CD4-positive, alpha-beta T cell (primary cell): ENCODE measurements around the gene JCAD. TPM values are rescaled to one million over a fixed set of nuclear protein-coding genes. Genes with fewer than 3 reads are reported as not detected.

Experiments used
- ATAC-seq: fragments of 200-7000 bp; cut with Tn5 transposase; one replicate; pipeline ENCODE4 v1.10.0; 2022; ENCODE audit warnings: mild to moderate bottlenecking; ENCODE audit not compliant: poor library complexity
- CTCF ChIA-PET: fragments of 350-600 bp; sonication (Branson Sonifier 250); formaldehyde crosslinking; loops from one replicate; lab custom pipeline; 2021; ENCODE audit warnings: antibody characterized with exemption, inconsistent platforms; lab: Charles Lee
- POLR2A ChIA-PET: fragments of 350-600 bp; sonication (Branson Sonifier 250); formaldehyde crosslinking; loops from one replicate; lab custom pipeline; 2021; ENCODE audit warnings: antibody characterized with exemption, inconsistent platforms; lab: Charles Lee
- DNase-seq, 14 experiments: peaks; one replicate each; pipeline ENCODE4 v3.0.0-alpha.2; 2013 to 2020; ENCODE audit warnings: mixed read lengths in 2 of 14
- H3K27ac ChIP-seq, 2 donors: one replicate each; pipeline versions ENCODE4 v1.5.1 to v1.7.0; 2013; ENCODE audit warnings: low read length in 2 of 2, low read depth in 1 of 2, mild to moderate bottlenecking in 1 of 2
- H3K27me3 ChIP-seq, 2 experiments: 1 replicate in 1 of 2; 2 replicates in 1 of 2; pipeline versions ENCODE4 v1.6.1 to v1.7.0; 2013; ENCODE audit warnings: low read length in 2 of 2, control low read depth in 1 of 2, mild to moderate bottlenecking in 1 of 2, moderate library complexity in 1 of 2; ENCODE audit not compliant: insufficient read depth in 2 of 2, control insufficient read depth in 1 of 2
- H3K36me3 ChIP-seq: one replicate; pipeline ENCODE4 v1.6.1; 2013; ENCODE audit warnings: low read length, control low read depth; ENCODE audit not compliant: insufficient read depth
- H3K4me1 ChIP-seq: one replicate; pipeline ENCODE4 v1.6.1; 2013; ENCODE audit warnings: low read length, control low read depth; ENCODE audit not compliant: insufficient read depth
- H3K4me3 ChIP-seq: one replicate; pipeline ENCODE4 v1.5.1; 2013; ENCODE audit warnings: mild to moderate bottlenecking, low read length, moderate library complexity
- H3K9me3 ChIP-seq, 2 experiments: 1 replicate in 1 of 2; 2 replicates in 1 of 2; pipeline versions ENCODE4 v1.6.1 to v1.7.0; 2013; ENCODE audit warnings: low read length in 2 of 2, mild to moderate bottlenecking in 2 of 2, control low read depth in 1 of 2, moderate library complexity in 1 of 2; ENCODE audit not compliant: control insufficient read depth in 1 of 2, insufficient read depth in 1 of 2
- H3K27ac Mint-ChIP-seq: one replicate; pipeline ENCODE4 v1.8.0; 2020; ENCODE audit warnings: mixed read lengths
- H3K27me3 Mint-ChIP-seq: one replicate; pipeline ENCODE4 v1.8.0; 2021; ENCODE audit warnings: mixed read lengths
- H3K36me3 Mint-ChIP-seq: one replicate; pipeline ENCODE4 v1.8.0; 2021; ENCODE audit warnings: low read depth, mixed read lengths
- H3K4me1 Mint-ChIP-seq: one replicate; pipeline ENCODE4 v1.8.0; 2021; ENCODE audit warnings: low read depth, mixed read lengths
- H3K4me3 Mint-ChIP-seq: one replicate; pipeline ENCODE4 v1.8.0; 2020; ENCODE audit warnings: mild to moderate bottlenecking, mixed read lengths
- H3K9me3 Mint-ChIP-seq: one replicate; pipeline ENCODE4 v1.8.0; 2020; ENCODE audit warnings: mixed read lengths
- CTCF ChIP-seq: fragments of 200-600 bp; IDR thresholded peaks from one replicate; pipeline ENCODE4 v1.8.0; 2022; ENCODE audit warnings: antibody characterized with exemption, mild to moderate bottlenecking
- intact Hi-C, 2 experiments: fragments of 100-400 bp; cut with DNase I in 1 of 2; cut with micrococcal nuclease in 1 of 2; formaldehyde crosslinking; loops; one replicate each; pipeline versions ENCODE4 v1.15.1 to v1.9.0; 2023 to 2025; cut with DNase I, micrococcal nuclease
- total RNA-seq, 174 experiments: library from RNA in 2 of 174; stranded (reverse) in 2 of 174; gene quantifications; one replicate each; pipeline ENCODE4 v1.2.3 and lab custom pipeline; 2021 to 2026

The JCAD gene
- total RNA-seq, 2 experiments from 2014 or later = not detected

DNA sequence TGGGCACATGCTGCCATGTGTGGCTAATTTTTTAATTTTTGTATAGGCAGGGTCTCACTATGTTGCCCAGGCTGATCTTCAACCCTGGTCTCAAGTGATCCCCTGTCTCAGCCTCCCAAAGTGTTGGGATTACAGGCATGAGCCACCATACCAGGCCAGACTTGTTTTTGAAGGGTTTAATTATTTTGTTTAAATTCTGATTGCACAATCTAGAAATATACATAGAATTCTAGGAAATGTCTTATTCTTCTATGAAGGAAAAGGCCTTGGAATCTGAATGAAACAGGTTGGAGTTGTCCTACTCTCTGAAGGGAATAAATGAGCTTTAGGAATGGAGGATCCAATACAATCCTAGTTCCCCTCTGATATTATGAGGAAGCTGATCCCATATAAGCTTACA lies 15.5 kb upstream of the JCAD start:
- Mint-ChIP-seq H3K4me1 (no peaks in the 10 kb centered on the region), H3K36me3 (no peaks in the 10 kb centered on the region), H3K27ac (no peak overlapping the region), H3K4me3 (no peak overlapping the region), H3K27me3 (peaks cover 53% of the 10 kb centered on the region), H3K9me3 (no peaks in the 10 kb centered on the region)
- ChIA-PET POLR2A (no interaction called here), CTCF (no interaction called here)
- no peak for ATAC-seq
- no peak overlapping the region for H3K4me3 ChIP-seq
- TF ChIP-seq CTCF = no peak
- H3K36me3 ChIP-seq = no peaks in the 10 kb centered on the region
- DNase-seq = no peak
- H3K27me3 ChIP-seq = peaks cover 3 to 9% of the 10 kb centered on the region in 2 experiments
- no peaks in the 10 kb centered on the region for H3K4me1 ChIP-seq
- no peak overlapping the region for H3K27ac ChIP-seq
- intact Hi-C loops = no loop called here
- no peaks in the 10 kb centered on the region for H3K9me3 ChIP-seq

GRCh38 chr10:30074090-30074489 lies 14.7 kb upstream of the JCAD start:
- ATAC-seq = no peak

GRCh38 chr10:30073767-30074060 lies 14.3 kb upstream of the JCAD start:
- no peaks in the 10 kb centered on the region for H3K36me3 Mint-ChIP-seq
- no peak for TF ChIP-seq CTCF
- Histone ChIP-seq H3K4me1 (no peaks in the 10 kb centered on the region), H3K9me3 (no peaks in the 10 kb centered on the region), H3K36me3 (no peaks in the 10 kb centered on the region), H3K27me3 (peaks cover 3 to 9% of the 10 kb centered on the region in 2 experiments), H3K27ac (no peak overlapping the region), H3K4me3 (no peak overlapping the region)
- CTCF ChIA-PET = no interaction called here
- H3K4me1 Mint-ChIP-seq = no peaks in the 10 kb centered on the region
- H3K9me3 Mint-ChIP-seq = no peaks in the 10 kb centered on the region
- H3K4me3 Mint-ChIP-seq = no peak overlapping the region
- DNase-seq (no peak), ATAC-seq (no peak)
- intact Hi-C loops = no loop called here
- POLR2A ChIA-PET = no interaction called here
- H3K27ac Mint-ChIP-seq = no peak overlapping the region
- peaks cover 53% of the 10 kb centered on the region for H3K27me3 Mint-ChIP-seq

More at GRCh38 chr10:30074090-30074489, 14.7 kb upstream of the JCAD start:
- H3K4me3 Mint-ChIP-seq = no peak overlapping the region
- H3K9me3 Mint-ChIP-seq = no peaks in the 10 kb centered on the region
- no peak overlapping the region for H3K27ac ChIP-seq
- H3K36me3 Mint-ChIP-seq = no peaks in the 10 kb centered on the region
- H3K4me1 Mint-ChIP-seq = no peaks in the 10 kb centered on the region
- H3K4me1 ChIP-seq = no peaks in the 10 kb centered on the region
- no peaks in the 10 kb centered on the region for H3K36me3 ChIP-seq
- peaks cover 3 to 9% of the 10 kb centered on the region in 2 experiments for H3K27me3 ChIP-seq
- DNase-seq = no peak
- no peaks in the 10 kb centered on the region for H3K9me3 ChIP-seq
- POLR2A ChIA-PET = no interaction called here
- intact Hi-C loops = no loop called here
- H3K27ac Mint-ChIP-seq = no peak overlapping the region
- peaks cover 50% of the 10 kb centered on the region for H3K27me3 Mint-ChIP-seq
- TF ChIP-seq CTCF = no peak
- CTCF ChIA-PET = no interaction called here
- no peak overlapping the region for H3K4me3 ChIP-seq
